SK-N-SH treated with all-trans-retinoic acid at 6 μM for 48 hours (cell line): ENCODE measurements around the gene MUC21.
A peak's percentile ranks its signal among the peaks of the same experiment; 100 is the strongest.

ENCODE experiments used
- ATAC-seq: fragments of 200-7000 bp; cut with Tn5 transposase; 3 replicates; pipeline ENCODE4 v1.9.1; 2020; ENCODE audit warnings: mild to moderate bottlenecking, moderate library complexity
- ARNTL ChIP-seq: fragments of 450-650 bp; formaldehyde crosslinking; IDR thresholded peaks from 2 replicates; pipeline ENCODE4 v1.5.0; 2020; ENCODE audit warnings: low read depth, mild to moderate bottlenecking, moderate library complexity, borderline replicate concordance
- BACH2 ChIP-seq: fragments of 250-450 bp; sonication (Bioruptor Pico); IDR thresholded peaks from 2 replicates; pipeline ENCODE4 v1.9.0; 2021; ENCODE audit warnings: mild to moderate bottlenecking, borderline replicate concordance
- CSDC2 ChIP-seq: fragments of 250-450 bp; sonication (Bioruptor Pico); IDR thresholded peaks from 2 replicates; pipeline ENCODE4 v1.5.0; 2020; ENCODE audit warnings: mild to moderate bottlenecking, moderate library complexity
- ESRRG ChIP-seq: fragments of 250-450 bp; sonication (Bioruptor Pico); IDR thresholded peaks from 2 replicates; pipeline ENCODE4 v1.6.1; 2021; ENCODE audit warnings: mild to moderate bottlenecking
- GLIS3 ChIP-seq: fragments of 250-450 bp; sonication (Bioruptor Pico); IDR thresholded peaks from 2 replicates; pipeline ENCODE4 v1.5.0; 2020; ENCODE audit warnings: mild to moderate bottlenecking, moderate library complexity
- ISL1 ChIP-seq: fragments of 250-450 bp; sonication (Bioruptor Pico); IDR thresholded peaks from 2 replicates; pipeline ENCODE4 v2.1.2; 2022; ENCODE audit warnings: mild to moderate bottlenecking, moderate library complexity
- OSR1 ChIP-seq: fragments of 250-450 bp; sonication (Bioruptor Pico); IDR thresholded peaks from 2 replicates; pipeline ENCODE4 v1.8.0; 2022; ENCODE audit warnings: moderate library complexity, mild to moderate bottlenecking, inconsistent platforms
- PPARA ChIP-seq: fragments of 250-450 bp; sonication (Bioruptor Pico); IDR thresholded peaks from 2 replicates; pipeline ENCODE4 v1.5.0; 2020; ENCODE audit warnings: mild to moderate bottlenecking, borderline replicate concordance
- RARB ChIP-seq: fragments of 250-450 bp; sonication (Bioruptor Pico); IDR thresholded peaks from 2 replicates; pipeline ENCODE4 v1.8.0; 2021; ENCODE audit warnings: mild to moderate bottlenecking, moderate library complexity
- SNAI2 ChIP-seq: fragments of 250-450 bp; sonication (Bioruptor Pico); IDR thresholded peaks from 2 replicates; pipeline ENCODE4 v1.5.0; 2020; ENCODE audit warnings: mild to moderate bottlenecking, moderate library complexity
- TCF4 ChIP-seq: fragments of 250-450 bp; sonication (Bioruptor Pico); IDR thresholded peaks from 2 replicates; pipeline ENCODE4 v1.8.0; 2021; ENCODE audit warnings: mild to moderate bottlenecking, moderate library complexity, borderline replicate concordance
- TOX ChIP-seq: fragments of 250-450 bp; sonication (Bioruptor Pico); IDR thresholded peaks from 2 replicates; pipeline ENCODE4 v1.8.0; 2021; ENCODE audit warnings: mild to moderate bottlenecking, moderate library complexity, borderline replicate concordance
- ZC3H10 ChIP-seq: fragments of 250-450 bp; sonication (Bioruptor Pico); IDR thresholded peaks from 2 replicates; pipeline ENCODE4 v1.5.1; 2021; ENCODE audit warnings: mild to moderate bottlenecking, moderate library complexity
- ZFP3 ChIP-seq: fragments of 250-450 bp; sonication (Bioruptor Pico); IDR thresholded peaks from 2 replicates; pipeline ENCODE4 v1.5.0; 2020; ENCODE audit warnings: mild to moderate bottlenecking, moderate library complexity
- ZFP30 ChIP-seq: fragments of 450-650 bp; formaldehyde crosslinking; IDR thresholded peaks from 2 replicates; pipeline ENCODE4 v1.5.0; 2022; ENCODE audit warnings: mild to moderate bottlenecking, moderate library complexity
- ZNF565 ChIP-seq: fragments of 450-650 bp; formaldehyde crosslinking; conservative IDR thresholded peaks from 2 replicates; pipeline ENCODE4 v1.5.0; 2020; ENCODE audit warnings: low read depth, mild to moderate bottlenecking, moderate library complexity
- ZNF70 ChIP-seq: fragments of 450-650 bp; formaldehyde crosslinking; IDR thresholded peaks from 2 replicates; pipeline ENCODE4 v1.5.0; 2020; ENCODE audit warnings: mild to moderate bottlenecking, moderate library complexity
- ZNF8 ChIP-seq: fragments of 450-650 bp; formaldehyde crosslinking; IDR thresholded peaks from 2 replicates; pipeline ENCODE4 v1.5.0; 2020; ENCODE audit warnings: mild to moderate bottlenecking, moderate library complexity
- TF ChIP-seq, protein P1 (sequence below): fragments of 250-450 bp; sonication (Bioruptor Pico); IDR thresholded peaks from 2 replicates; pipeline ENCODE4 v1.5.1; 2021; ENCODE audit warnings: mild to moderate bottlenecking, moderate library complexity
- TF ChIP-seq, protein P2 (sequence below): fragments of 250-450 bp; sonication (Bioruptor Pico); IDR thresholded peaks from 2 replicates; pipeline ENCODE4 v1.5.1; 2020; ENCODE audit warnings: low read depth, mild to moderate bottlenecking, moderate library complexity
- TF ChIP-seq, protein P3 (sequence below): fragments of 250-450 bp; sonication (Bioruptor Pico); IDR thresholded peaks from 2 replicates; pipeline ENCODE4 v1.5.0; 2020; ENCODE audit warnings: mild to moderate bottlenecking, moderate library complexity
- TF ChIP-seq, protein P4 (sequence below): fragments of 250-450 bp; sonication (Bioruptor Pico); IDR thresholded peaks from 2 replicates; pipeline ENCODE4 v1.8.0; 2020; ENCODE audit warnings: mild to moderate bottlenecking, moderate library complexity, borderline replicate concordance
- TF ChIP-seq, protein P5 (sequence below): fragments of 250-450 bp; sonication (Bioruptor Pico); IDR thresholded peaks from 2 replicates; pipeline ENCODE4 v1.8.0; 2021; ENCODE audit warnings: low read depth, mild to moderate bottlenecking, moderate library complexity, borderline replicate concordance

MUC21 gene

DNA sequence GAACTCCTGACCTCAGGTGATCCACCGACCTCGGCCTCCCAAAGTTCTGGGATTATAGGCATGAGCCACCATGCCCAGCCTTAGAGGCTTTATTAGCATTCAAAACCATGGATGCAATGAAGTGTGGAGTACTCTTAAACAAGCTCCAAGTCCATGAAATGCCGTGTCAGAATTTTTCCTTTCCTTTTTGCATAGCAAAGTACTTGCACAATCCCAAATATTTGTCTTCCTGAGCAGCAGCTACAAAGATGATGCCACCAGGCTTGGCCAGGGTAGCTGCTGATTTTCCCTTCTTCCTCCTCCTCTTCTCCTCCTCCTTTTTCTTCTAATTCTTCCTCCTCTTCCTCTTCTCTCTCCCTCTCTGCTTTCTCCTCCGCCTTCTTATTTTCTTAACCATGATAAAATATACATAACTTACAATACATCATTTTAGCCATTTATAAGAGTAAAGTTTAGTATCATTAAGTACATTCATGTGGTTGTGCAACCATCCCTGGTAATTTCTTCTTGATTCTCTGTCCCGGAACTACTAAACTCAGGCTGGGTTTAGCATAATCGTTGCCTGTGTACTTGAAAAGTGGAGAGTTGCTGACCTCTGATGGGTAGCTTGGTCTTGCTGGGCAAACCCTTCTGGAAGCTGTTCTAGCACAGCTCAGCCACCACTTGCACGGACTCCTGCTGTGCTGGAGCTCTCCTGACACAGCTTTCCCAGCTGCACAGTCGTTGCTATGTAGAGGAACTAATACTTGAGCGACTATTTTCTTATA is 22.4 kb upstream of the MUC21 start:
- TF ChIP-seq, protein P1, sequence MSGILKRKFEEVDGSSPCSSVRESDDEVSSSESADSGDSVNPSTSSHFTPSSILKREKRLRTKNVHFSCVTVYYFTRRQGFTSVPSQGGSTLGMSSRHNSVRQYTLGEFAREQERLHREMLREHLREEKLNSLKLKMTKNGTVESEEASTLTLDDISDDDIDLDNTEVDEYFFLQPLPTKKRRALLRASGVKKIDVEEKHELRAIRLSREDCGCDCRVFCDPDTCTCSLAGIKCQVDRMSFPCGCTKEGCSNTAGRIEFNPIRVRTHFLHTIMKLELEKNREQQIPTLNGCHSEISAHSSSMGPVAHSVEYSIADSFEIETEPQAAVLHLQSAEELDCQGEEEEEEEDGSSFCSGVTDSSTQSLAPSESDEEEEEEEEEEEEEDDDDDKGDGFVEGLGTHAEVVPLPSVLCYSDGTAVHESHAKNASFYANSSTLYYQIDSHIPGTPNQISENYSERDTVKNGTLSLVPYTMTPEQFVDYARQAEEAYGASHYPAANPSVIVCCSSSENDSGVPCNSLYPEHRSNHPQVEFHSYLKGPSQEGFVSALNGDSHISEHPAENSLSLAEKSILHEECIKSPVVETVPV (CRISPR knock-in tag), result no peak
- TF ChIP-seq, protein P2, sequence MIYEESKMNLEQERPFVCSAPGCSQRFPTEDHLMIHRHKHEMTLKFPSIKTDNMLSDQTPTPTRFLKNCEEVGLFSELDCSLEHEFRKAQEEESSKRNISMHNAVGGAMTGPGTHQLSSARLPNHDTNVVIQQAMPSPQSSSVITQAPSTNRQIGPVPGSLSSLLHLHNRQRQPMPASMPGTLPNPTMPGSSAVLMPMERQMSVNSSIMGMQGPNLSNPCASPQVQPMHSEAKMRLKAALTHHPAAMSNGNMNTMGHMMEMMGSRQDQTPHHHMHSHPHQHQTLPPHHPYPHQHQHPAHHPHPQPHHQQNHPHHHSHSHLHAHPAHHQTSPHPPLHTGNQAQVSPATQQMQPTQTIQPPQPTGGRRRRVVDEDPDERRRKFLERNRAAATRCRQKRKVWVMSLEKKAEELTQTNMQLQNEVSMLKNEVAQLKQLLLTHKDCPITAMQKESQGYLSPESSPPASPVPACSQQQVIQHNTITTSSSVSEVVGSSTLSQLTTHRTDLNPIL (CRISPR knock-in tag), result no peak
- TF ChIP-seq SNAI2 (CRISPR knock-in tag), result no peak
- no peak for TF ChIP-seq PPARA (CRISPR knock-in tag)
- no peak for TF ChIP-seq CSDC2 (CRISPR knock-in tag)
- TF ChIP-seq ARNTL (CRISPR knock-in tag), result no peak
- no peak for TF ChIP-seq TOX (CRISPR knock-in tag)
- no peak for TF ChIP-seq TCF4 (CRISPR knock-in tag)
- TF ChIP-seq, protein P3, sequence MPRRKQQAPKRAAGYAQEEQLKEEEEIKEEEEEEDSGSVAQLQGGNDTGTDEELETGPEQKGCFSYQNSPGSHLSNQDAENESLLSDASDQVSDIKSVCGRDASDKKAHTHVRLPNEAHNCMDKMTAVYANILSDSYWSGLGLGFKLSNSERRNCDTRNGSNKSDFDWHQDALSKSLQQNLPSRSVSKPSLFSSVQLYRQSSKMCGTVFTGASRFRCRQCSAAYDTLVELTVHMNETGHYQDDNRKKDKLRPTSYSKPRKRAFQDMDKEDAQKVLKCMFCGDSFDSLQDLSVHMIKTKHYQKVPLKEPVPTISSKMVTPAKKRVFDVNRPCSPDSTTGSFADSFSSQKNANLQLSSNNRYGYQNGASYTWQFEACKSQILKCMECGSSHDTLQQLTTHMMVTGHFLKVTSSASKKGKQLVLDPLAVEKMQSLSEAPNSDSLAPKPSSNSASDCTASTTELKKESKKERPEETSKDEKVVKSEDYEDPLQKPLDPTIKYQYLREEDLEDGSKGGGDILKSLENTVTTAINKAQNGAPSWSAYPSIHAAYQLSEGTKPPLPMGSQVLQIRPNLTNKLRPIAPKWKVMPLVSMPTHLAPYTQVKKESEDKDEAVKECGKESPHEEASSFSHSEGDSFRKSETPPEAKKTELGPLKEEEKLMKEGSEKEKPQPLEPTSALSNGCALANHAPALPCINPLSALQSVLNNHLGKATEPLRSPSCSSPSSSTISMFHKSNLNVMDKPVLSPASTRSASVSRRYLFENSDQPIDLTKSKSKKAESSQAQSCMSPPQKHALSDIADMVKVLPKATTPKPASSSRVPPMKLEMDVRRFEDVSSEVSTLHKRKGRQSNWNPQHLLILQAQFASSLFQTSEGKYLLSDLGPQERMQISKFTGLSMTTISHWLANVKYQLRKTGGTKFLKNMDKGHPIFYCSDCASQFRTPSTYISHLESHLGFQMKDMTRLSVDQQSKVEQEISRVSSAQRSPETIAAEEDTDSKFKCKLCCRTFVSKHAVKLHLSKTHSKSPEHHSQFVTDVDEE (CRISPR knock-in tag), result no peak
- no peak for TF ChIP-seq BACH2
- TF ChIP-seq, protein P4, sequence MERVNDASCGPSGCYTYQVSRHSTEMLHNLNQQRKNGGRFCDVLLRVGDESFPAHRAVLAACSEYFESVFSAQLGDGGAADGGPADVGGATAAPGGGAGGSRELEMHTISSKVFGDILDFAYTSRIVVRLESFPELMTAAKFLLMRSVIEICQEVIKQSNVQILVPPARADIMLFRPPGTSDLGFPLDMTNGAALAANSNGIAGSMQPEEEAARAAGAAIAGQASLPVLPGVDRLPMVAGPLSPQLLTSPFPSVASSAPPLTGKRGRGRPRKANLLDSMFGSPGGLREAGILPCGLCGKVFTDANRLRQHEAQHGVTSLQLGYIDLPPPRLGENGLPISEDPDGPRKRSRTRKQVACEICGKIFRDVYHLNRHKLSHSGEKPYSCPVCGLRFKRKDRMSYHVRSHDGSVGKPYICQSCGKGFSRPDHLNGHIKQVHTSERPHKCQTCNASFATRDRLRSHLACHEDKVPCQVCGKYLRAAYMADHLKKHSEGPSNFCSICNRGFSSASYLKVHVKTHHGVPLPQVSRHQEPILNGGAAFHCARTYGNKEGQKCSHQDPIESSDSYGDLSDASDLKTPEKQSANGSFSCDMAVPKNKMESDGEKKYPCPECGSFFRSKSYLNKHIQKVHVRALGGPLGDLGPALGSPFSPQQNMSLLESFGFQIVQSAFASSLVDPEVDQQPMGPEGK, result no peak
- no peak for TF ChIP-seq ESRRG (CRISPR knock-in tag)
- TF ChIP-seq ZNF565 (CRISPR knock-in tag), result no peak
- no peak for TF ChIP-seq OSR1 (CRISPR knock-in tag)
- no peak for TF ChIP-seq GLIS3 (CRISPR knock-in tag)
- peak; percentile 24; the same call in 1 of the 3 replicates for ATAC-seq

DNA sequence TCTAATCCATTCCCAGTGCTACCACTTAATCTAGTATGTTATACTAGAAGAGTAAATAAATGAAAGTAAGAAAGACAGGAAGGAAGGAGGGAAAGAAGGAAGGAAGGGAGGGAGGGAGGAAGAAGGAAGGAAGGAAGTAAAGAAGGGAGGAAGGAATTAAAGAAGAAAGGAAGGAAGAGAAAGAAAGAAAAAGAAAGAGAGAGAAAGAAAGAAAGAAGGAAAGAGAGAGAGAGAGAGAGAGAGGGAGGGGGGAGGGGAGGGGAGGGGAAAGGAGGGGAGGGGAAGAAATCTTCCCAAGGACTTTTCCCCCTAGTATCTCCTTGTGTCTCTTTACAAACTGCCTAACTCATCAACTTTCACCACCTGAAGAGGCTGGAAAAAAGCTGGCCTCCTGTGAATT is 20.8 kb upstream of the MUC21 start:
- ATAC-seq, result no peak
- TF ChIP-seq, protein P1 (CRISPR knock-in tag), result no peak
- TF ChIP-seq SNAI2 (CRISPR knock-in tag) (no peak), GLIS3 (CRISPR knock-in tag) (no peak), RARB (CRISPR knock-in tag) (no peak)
- TF ChIP-seq, protein P5, sequence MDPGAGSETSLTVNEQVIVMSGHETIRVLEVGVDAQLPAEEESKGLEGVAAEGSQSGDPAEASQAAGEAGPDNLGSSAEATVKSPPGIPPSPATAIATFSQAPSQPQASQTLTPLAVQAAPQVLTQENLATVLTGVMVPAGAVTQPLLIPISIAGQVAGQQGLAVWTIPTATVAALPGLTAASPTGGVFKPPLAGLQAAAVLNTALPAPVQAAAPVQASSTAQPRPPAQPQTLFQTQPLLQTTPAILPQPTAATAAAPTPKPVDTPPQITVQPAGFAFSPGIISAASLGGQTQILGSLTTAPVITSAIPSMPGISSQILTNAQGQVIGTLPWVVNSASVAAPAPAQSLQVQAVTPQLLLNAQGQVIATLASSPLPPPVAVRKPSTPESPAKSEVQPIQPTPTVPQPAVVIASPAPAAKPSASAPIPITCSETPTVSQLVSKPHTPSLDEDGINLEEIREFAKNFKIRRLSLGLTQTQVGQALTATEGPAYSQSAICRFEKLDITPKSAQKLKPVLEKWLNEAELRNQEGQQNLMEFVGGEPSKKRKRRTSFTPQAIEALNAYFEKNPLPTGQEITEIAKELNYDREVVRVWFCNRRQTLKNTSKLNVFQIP (CRISPR knock-in tag), result no peak

DNA sequence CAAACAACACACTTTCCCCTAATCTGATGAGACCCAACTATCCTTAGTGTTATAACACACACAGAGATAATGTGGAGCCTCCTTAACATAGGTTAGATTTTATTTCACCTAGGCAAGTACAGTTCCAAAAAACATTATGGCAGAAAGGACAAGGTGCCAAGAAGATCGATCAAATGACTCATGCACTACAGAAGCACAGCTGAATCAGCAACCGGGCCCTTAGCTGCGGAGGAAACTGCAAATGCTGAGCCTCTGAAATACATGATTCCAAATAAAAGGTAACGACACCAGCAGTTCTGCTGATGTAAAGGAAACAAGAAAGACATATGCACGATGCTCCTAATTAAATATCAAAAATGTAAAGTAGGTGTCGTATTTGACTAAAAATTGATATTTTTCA is 19.9 kb upstream of the MUC21 start:
- ATAC-seq, result peak; percentile 64
- no peak for TF ChIP-seq GLIS3 (CRISPR knock-in tag)
- no peak for TF ChIP-seq ZNF8 (CRISPR knock-in tag)
- TF ChIP-seq, protein P2 (CRISPR knock-in tag), result no peak
- no peak for TF ChIP-seq ISL1 (CRISPR knock-in tag)
- TF ChIP-seq BACH2, result no peak
- no peak for TF ChIP-seq TCF4 (CRISPR knock-in tag)
- TF ChIP-seq ZNF70 (CRISPR knock-in tag), result no peak
- no peak for TF ChIP-seq RARB (CRISPR knock-in tag)
- TF ChIP-seq ZNF565 (CRISPR knock-in tag), result no peak
- TF ChIP-seq ZFP3 (CRISPR knock-in tag), result no peak
- TF ChIP-seq, protein P1 (CRISPR knock-in tag), result no peak
- TF ChIP-seq ZC3H10 (CRISPR knock-in tag), result no peak
- no peak for TF ChIP-seq ZFP30 (CRISPR knock-in tag)
